Measurements from ENCODE around the gene STX16.

Gene STX16

DNA sequence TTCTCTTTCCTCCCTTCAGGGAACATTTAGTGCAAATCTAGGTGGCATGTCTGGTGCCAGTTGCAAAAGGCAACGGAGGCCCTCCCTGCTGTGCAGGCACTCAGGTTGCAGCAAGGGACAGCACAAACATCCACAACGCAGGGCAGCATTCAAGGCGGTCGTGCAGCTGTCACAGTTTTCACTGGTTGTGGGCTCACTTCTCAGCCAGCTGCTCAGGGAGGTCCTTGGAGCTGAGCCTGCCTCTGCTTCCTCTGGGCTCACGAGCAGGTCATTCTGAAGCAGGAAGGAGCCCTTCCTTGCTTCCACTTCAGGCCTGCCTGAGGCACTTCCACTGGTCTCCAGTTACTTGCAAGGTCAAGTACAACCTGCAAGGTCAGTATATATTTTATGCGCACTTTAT is 37.8 kb downstream of the STX16 start:
- POLR2A ChIA-PET (ENCODE audit: low non-redundant PET) = no interaction called here
- CTCF ChIA-PET = interaction anchor here (0.7 kb wide), 1 partner anchor 10 kb away, joined by 3 read pairs; no protein-coding TSS in a partner anchor
- TF ChIP-seq, protein P1, sequence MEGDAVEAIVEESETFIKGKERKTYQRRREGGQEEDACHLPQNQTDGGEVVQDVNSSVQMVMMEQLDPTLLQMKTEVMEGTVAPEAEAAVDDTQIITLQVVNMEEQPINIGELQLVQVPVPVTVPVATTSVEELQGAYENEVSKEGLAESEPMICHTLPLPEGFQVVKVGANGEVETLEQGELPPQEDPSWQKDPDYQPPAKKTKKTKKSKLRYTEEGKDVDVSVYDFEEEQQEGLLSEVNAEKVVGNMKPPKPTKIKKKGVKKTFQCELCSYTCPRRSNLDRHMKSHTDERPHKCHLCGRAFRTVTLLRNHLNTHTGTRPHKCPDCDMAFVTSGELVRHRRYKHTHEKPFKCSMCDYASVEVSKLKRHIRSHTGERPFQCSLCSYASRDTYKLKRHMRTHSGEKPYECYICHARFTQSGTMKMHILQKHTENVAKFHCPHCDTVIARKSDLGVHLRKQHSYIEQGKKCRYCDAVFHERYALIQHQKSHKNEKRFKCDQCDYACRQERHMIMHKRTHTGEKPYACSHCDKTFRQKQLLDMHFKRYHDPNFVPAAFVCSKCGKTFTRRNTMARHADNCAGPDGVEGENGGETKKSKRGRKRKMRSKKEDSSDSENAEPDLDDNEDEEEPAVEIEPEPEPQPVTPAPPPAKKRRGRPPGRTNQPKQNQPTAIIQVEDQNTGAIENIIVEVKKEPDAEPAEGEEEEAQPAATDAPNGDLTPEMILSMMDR (conservative IDR thresholded peaks at IDR 0.05; ENCODE audit: low read depth) = no peak
- no peak for DNase-seq (ENCODE audit: low spot score)
- no peak overlapping the region; the same call in 1 of the 2 replicates for H3K27ac ChIP-seq

GRCh38 chr20:58690396-58691135 is 39.5 kb downstream of the STX16 start:
- peak overlapping the region; percentile 84 for H3K27ac ChIP-seq
- TF ChIP-seq, protein P1 (conservative IDR thresholded peaks at IDR 0.05; ENCODE audit: low read depth) = no peak
- CTCF ChIA-PET = interaction anchor here (0.6 to 1.7 kb wide), 4 partner anchors 40 to 330 kb away, joined by 3 to 7 read pairs (median 3); no protein-coding TSS in a partner anchor
- POLR2A ChIA-PET (ENCODE audit: low non-redundant PET) = interaction anchor here (1.1 kb wide), 1 partner anchor 39 kb away, joined by 3 read pairs; the partner anchor contains the start of gene STX16
- DNase-seq (ENCODE audit: low spot score) = no peak

GRCh38 chr20:58691773-58692578 is 40.9 kb downstream of the STX16 start:
- DNase-seq (ENCODE audit: low spot score) = no peak
- ChIA-PET POLR2A (ENCODE audit: low non-redundant PET) (interaction anchor here (1.1 kb wide), 1 partner anchor 41 kb away, joined by 3 read pairs; the partner anchor contains the start of gene STX16), CTCF (interaction anchor here (0.5 to 1.7 kb wide), 4 partner anchors 42 to 215 kb away, joined by 3 to 7 read pairs (median 4); no protein-coding TSS in a partner anchor)
- peak overlapping the region; percentile 84 for H3K27ac ChIP-seq
- TF ChIP-seq, protein P1 (conservative IDR thresholded peaks at IDR 0.05; ENCODE audit: low read depth) = no peak

GRCh38 chr20:58692579-58693225 is 41.6 kb downstream of the STX16 start, which contains the start of gene NPEPL1:
Gene NPEPL1 (plus strand): TSS chr20:58692800. CDS start chr20:58692901, 101 bp downstream.
- DNase-seq (ENCODE audit: low spot score) = peak; percentile 95
- peak within 1 kb of the TSS; percentile 84 for H3K27ac ChIP-seq
- POLR2A ChIA-PET (ENCODE audit: low non-redundant PET) = interaction anchor here (0.6 to 1.4 kb wide), 2 partner anchors 197 to 199 kb away, joined by 3 read pairs; no protein-coding TSS in a partner anchor
- TF ChIP-seq, protein P1 (conservative IDR thresholded peaks at IDR 0.05; ENCODE audit: low read depth) = peak; percentile 93
- CTCF ChIA-PET = interaction anchor here (0.6 to 1.0 kb wide), 3 partner anchors 42 to 810 kb away, joined by 3 to 4 read pairs (median 3); partner anchors contain the start of gene STX16

GRCh38 chr20:58693226-58694006 is 42.3 kb downstream of the STX16 start:
- ChIA-PET CTCF (interaction anchor here (0.6 to 1.0 kb wide), 3 partner anchors 43 to 810 kb away, joined by 3 to 4 read pairs (median 3); partner anchors contain the start of gene STX16), POLR2A (ENCODE audit: low non-redundant PET) (interaction anchor here (0.6 to 1.4 kb wide), 2 partner anchors 196 to 198 kb away, joined by 3 read pairs; no protein-coding TSS in a partner anchor)
- DNase-seq (ENCODE audit: low spot score) = no peak
- H3K27ac ChIP-seq = peak overlapping the region; percentile 84
- TF ChIP-seq, protein P1 (conservative IDR thresholded peaks at IDR 0.05; ENCODE audit: low read depth) = no peak
